ENCODE data around the gene GZMM.

GZMM gene

DNA sequence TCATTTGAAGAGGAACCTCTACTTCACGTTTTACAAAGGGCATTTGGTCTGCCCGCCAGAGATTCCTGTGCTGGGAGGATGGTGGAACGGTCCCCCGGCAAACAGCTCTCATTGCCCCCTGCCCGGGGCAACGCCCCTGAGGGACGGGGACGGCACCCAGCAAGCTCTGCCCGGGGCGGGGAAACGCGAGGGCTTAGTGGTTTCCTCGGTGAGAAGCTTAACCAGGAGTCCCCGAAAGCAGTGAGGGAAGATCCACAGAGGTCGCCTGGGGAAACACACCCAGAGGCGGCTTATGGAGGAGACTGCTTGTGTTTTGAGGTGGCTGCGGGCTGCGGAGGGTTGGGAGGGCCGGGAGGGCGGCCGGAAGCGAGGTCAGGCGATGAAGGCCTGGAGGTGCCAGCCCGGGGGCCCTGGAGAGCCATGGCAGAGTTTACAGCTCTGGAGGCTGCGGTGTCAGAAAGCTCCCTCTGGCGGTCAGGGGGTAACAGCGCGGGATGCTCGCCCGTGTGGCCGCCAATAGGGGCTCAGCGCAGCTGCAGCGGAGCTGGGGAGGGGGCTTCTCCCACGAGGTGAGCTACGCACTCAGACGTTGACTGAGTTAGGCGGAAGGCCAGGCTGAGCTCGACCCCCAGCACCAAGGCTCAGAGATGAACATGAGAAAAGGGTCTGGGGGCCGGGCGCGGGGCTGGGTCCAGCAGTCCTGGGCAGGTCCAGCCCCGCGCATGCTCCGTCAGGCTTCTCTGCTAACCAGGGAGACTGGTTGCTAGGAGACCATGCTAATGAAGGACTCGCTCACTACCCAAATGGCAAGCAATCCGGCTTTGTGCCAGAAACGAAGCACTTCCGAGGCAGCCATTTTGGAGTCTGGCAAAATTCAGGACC is 37.2 kb upstream of the GZMM start:
- peak overlapping the region; percentile 87 for H3K4me3 ChIP-seq (ENCODE audit: low read depth, low read length)
- peak; percentile 100 for DNase-seq (ENCODE audit: low read depth)
- TF ChIP-seq, protein P1, sequence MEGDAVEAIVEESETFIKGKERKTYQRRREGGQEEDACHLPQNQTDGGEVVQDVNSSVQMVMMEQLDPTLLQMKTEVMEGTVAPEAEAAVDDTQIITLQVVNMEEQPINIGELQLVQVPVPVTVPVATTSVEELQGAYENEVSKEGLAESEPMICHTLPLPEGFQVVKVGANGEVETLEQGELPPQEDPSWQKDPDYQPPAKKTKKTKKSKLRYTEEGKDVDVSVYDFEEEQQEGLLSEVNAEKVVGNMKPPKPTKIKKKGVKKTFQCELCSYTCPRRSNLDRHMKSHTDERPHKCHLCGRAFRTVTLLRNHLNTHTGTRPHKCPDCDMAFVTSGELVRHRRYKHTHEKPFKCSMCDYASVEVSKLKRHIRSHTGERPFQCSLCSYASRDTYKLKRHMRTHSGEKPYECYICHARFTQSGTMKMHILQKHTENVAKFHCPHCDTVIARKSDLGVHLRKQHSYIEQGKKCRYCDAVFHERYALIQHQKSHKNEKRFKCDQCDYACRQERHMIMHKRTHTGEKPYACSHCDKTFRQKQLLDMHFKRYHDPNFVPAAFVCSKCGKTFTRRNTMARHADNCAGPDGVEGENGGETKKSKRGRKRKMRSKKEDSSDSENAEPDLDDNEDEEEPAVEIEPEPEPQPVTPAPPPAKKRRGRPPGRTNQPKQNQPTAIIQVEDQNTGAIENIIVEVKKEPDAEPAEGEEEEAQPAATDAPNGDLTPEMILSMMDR (IDR thresholded peaks at IDR 0.05; ENCODE audit: control insufficient read depth, extremely low read depth, insufficient read depth): peak; percentile 93

DNA sequence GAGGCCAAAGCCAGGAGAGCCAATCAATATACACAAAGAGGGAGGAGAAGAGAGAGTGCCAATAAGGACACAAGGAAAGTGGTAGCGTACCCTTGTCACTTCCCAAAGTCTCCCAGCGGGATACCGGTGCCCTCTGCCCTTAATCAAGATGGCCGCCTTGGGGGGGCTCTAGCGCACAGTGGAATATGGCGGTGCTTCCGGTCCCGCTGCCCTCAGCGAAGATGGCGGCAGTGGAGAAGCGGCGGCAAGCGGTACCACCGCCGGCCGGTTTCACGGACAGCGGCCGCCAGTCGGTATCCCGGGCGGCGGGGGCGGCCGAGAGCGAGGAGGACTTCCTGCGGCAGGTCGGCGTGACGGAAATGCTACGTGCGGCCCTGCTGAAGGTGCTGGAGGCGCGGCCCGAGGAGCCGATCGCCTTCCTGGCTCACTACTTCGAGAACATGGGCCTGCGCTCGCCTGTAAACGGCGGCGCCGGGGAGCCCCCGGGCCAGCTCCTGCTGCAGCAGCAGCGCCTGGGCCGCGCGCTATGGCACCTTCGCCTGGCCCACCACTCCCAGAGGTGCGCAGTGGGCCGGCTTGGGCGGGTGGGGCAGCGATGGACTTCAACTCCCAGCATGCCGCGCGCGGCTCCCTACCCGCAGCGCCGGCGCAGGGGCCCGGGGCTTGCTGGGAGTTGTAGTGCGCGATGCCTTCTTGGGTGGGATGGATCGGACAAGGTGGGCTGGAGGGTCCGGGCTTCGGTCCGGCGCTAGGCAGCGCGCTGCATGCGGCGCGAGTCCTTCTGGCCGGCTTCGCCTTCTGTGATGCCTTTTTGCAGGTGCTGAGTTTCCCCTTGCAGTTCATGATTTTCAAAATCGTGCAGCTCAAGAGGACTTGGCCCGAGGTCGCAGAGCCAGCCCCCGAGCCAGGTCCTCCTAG is 36.3 kb upstream of the GZMM start, which contains the start of gene TPGS1:
Gene TPGS1, plus strand, starts transcription at position 212 of the 918 bp plus-strand sequence. Its CDS starts 10 bp downstream, at position 222.
- TF ChIP-seq, protein P1 (IDR thresholded peaks at IDR 0.05; ENCODE audit: control insufficient read depth, extremely low read depth, insufficient read depth): no peak
- H3K4me3 ChIP-seq (ENCODE audit: low read depth, low read length): peak within 1 kb of the TSS; percentile 87
- DNase-seq (ENCODE audit: low read depth): no peak

DNA sequence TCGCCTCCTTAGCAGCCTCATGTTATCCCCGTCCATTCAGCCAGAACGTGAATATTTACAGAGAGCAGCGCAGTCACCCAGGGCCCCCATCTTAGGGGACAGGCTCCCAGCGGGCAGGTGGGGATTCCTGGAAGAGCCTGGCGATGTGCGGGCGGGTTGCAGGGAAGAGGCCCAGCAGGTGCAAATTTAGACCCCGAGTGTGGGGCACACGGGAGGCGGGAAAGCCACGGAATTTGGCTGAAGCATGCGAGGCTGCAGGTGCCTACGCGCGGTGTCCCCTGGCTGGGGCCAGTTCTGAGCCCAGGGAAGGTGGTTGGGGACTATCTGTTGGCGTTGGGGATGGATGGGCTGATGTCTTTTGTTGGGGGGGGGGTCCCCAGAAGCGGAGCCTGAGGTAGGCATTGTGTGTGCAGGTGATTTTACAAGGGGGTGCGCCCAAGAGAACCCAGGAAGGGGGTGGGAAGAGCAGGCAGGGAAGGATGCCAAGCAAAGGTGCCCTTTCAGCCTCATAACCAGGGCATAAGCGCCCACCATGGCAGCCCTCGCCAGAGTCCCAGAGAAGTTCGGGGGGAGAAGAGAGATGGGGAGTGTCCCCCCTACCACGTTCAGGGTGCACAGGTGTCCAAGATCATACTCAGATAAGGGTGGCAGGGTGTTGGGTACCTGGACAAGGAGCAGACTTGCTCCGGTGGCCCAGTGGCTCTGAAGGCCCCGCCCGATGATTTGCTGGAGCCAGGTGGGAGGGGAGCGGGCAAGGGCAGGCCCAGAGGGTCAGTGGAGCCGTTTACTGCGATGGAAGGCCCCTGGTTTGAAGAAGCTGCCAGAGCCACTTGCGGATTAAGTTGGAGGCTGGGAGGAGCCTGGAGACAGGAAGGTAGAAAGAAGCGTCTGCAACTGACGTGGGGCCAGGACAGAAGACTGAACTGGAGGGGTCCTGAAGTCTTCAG is 35.4 kb upstream of the GZMM start:
- TF ChIP-seq, protein P1 (IDR thresholded peaks at IDR 0.05; ENCODE audit: control insufficient read depth, extremely low read depth, insufficient read depth): no peak
- peak overlapping the region; percentile 87 for H3K4me3 ChIP-seq (ENCODE audit: low read depth, low read length)

DNA sequence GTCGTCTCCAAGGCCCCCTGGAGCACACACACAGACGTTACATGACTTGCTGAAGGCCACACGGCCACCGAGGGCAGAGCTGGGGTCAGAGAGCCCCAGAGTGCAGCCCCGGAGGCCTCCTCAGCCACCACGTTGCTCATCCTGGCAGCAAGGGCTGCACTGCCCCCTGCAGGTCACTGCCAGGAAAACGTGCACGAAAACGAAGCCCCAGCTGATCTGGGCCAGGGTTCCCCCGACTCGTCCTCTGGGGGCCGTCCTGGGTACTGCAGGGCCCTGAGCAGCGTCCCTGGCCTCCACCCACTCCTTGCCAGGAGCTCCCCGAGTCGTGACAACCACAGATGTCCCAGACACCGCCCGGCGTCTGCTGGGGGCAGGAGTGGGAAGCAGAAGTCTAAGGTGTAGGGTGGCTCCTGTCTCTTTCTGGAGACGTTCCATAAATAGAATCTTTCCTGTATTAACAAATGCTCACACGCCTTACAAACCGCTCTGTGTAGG is 33.2 kb upstream of the GZMM start:
- H3K4me3 ChIP-seq (ENCODE audit: low read depth, low read length): no peak overlapping the region
- no peak for DNase-seq (ENCODE audit: low read depth)
- TF ChIP-seq, protein P1 (IDR thresholded peaks at IDR 0.05; ENCODE audit: control insufficient read depth, extremely low read depth, insufficient read depth): peak; percentile 91

More for the DNA sequence above, 35.4 kb upstream of the GZMM start:
- no peak for DNase-seq (ENCODE audit: low read depth)

DNA sequence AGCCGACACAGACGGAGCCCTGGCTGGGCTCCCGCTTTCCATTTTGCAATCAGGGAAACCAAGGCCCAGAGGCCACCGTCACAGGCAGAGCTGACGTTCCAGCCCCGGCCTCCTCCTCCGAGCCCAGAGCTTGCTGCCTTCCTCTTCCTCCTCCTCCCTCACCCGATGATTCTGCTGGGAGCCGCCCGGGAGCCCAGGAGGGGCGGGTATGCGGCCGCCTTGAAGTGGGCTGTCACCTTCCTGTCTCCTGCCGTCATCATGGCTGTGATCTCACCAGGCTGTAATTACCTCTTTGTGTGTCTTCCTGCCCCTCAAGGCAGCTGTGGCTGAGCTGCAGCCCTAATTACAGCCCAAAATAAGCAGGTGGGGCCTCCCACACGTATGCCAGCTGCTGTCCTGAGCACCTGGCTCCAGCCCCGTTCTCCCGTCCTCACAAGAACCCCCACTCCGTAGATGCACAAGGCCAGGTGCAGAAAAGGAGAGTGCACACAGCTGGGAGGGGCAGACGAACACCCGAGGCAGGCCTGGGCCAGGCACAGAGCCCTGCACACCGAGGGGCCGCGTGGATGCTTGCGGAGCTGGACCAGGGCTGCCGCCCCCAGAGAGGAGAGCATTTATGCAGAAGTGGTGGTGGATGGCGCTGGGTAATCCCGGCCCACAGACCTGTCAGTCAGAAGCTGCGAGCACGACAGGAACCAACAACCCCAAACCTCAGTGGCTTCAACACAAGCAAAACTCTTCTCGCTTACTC is 32.6 kb upstream of the GZMM start:
- H3K4me3 ChIP-seq (ENCODE audit: low read depth, low read length): no peak overlapping the region
- no peak for DNase-seq (ENCODE audit: low read depth)
- TF ChIP-seq, protein P1 (IDR thresholded peaks at IDR 0.05; ENCODE audit: control insufficient read depth, extremely low read depth, insufficient read depth): no peak

Measured in LNCaP clone FGC (cell line).